Measurements from ENCODE around the gene NDC1. TPM values are rescaled to one million over a fixed set of nuclear protein-coding genes. Genes with fewer than 3 reads are reported as not detected.

The NDC1 gene
- total RNA-seq, 1 donor from 2014 or later = 20.6 TPM

GRCh38 chr1:53871221-53871620 lies 33.1 kb upstream of the NDC1 start:
- TF ChIP-seq, protein P1, sequence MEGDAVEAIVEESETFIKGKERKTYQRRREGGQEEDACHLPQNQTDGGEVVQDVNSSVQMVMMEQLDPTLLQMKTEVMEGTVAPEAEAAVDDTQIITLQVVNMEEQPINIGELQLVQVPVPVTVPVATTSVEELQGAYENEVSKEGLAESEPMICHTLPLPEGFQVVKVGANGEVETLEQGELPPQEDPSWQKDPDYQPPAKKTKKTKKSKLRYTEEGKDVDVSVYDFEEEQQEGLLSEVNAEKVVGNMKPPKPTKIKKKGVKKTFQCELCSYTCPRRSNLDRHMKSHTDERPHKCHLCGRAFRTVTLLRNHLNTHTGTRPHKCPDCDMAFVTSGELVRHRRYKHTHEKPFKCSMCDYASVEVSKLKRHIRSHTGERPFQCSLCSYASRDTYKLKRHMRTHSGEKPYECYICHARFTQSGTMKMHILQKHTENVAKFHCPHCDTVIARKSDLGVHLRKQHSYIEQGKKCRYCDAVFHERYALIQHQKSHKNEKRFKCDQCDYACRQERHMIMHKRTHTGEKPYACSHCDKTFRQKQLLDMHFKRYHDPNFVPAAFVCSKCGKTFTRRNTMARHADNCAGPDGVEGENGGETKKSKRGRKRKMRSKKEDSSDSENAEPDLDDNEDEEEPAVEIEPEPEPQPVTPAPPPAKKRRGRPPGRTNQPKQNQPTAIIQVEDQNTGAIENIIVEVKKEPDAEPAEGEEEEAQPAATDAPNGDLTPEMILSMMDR (IDR thresholded peaks at IDR 0.05; ENCODE audit: unreplicated experiment) = no peak
- H3K9me3 Mint-ChIP-seq = no peaks in the 10 kb centered on the region
- no peak for DNase-seq (ENCODE audit: low spot score in 2 of 2, unreplicated experiment in 2 of 2)
- H3K27ac Mint-ChIP-seq = no peak overlapping the region
- H3K27me3 Mint-ChIP-seq (ENCODE audit: low read depth) = no peaks in the 10 kb centered on the region
- no peaks in the 10 kb centered on the region for H3K4me1 Mint-ChIP-seq
- H3K36me3 Mint-ChIP-seq = peaks cover 45% of the 10 kb centered on the region
- no peak overlapping the region for H3K4me3 Mint-ChIP-seq

DNA sequence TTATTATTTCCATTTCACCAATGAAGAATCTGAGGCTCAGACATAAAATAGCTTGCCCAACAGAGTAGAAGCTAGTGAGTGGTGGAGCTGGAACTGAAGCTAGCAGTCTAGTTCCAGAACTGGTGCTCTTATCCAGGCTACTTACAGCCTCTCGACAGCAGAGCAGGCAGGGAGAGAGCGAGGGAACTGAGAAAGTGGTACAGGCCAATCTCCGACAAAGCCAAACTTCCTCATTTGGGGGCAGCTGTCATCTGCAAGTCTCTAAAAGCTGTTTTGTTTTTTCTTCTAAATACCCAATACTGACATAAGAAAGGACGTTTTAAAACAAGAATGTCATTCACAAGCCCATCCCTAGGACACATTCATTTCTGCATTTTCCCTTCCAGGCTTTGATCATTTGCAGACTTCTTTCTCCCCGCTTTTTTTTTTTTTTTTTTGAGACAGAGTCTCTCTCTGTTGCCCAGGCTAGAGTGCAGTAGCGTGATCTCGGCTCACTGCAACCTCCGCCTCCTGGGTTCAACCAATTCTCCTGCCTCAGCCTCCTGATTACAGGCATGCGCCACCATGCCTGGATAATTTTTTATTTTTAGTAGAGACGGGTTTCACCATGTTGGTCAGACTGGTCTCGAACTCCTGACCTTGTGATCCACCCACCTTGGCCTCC lies 31.5 kb upstream of the NDC1 start:
- H3K4me1 Mint-ChIP-seq = no peaks in the 10 kb centered on the region
- no peaks in the 10 kb centered on the region for H3K9me3 Mint-ChIP-seq
- TF ChIP-seq, protein P1 (IDR thresholded peaks at IDR 0.05; ENCODE audit: unreplicated experiment) = no peak
- H3K36me3 Mint-ChIP-seq = peaks cover 38% of the 10 kb centered on the region
- no peaks in the 10 kb centered on the region for H3K27me3 Mint-ChIP-seq (ENCODE audit: low read depth)
- no peak overlapping the region for H3K27ac Mint-ChIP-seq
- H3K4me3 Mint-ChIP-seq = no peak overlapping the region
- no peak for DNase-seq (ENCODE audit: low spot score in 2 of 2, unreplicated experiment in 2 of 2)

DNA sequence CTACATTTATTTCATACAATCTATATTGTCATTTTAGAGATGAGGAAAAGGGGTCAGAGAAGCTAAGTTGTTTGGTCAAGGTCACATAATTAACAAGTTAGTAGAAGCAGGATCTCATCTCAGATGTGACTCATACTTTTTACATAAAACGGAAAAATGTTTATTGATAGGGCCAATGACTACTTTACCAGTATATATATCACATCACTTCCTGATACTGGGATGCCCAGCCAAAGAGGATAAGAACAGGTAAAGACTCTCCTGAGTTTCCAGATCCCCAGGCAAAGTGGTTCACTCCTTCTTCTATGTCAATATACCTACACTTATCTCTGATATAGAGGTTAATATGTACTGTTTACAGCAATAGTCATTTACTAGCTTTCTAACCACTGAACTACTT lies 30.5 kb upstream of the NDC1 start:
- H3K4me1 Mint-ChIP-seq = no peaks in the 10 kb centered on the region
- H3K27me3 Mint-ChIP-seq (ENCODE audit: low read depth) = no peaks in the 10 kb centered on the region
- no peak overlapping the region for H3K27ac Mint-ChIP-seq
- H3K9me3 Mint-ChIP-seq = no peaks in the 10 kb centered on the region
- peaks cover 38% of the 10 kb centered on the region for H3K36me3 Mint-ChIP-seq
- TF ChIP-seq, protein P1 (IDR thresholded peaks at IDR 0.05; ENCODE audit: unreplicated experiment) = no peak
- H3K4me3 Mint-ChIP-seq = no peak overlapping the region
- no peak for DNase-seq (ENCODE audit: low spot score in 2 of 2, unreplicated experiment in 2 of 2)

DNA sequence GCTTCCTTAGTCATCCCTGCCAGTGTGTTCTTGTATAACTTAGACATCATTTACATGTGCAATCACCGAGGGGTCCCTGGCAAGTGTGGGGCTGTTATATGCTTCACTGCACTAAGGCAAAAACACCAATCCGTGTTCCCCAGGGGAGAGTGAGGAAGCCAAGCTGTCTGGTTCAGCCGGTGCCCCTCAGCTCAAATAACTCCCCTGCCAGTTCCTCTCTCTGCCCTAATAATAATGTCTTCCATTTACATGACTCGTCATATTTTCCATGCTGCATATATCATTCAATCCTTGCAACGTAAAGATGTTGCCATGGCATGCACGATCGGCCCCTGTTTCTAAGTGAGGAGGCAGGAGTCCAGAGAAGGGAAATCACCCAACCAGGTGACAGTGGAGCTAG lies 24.4 kb upstream of the NDC1 start:
- no peak for DNase-seq (ENCODE audit: low spot score in 2 of 2, unreplicated experiment in 2 of 2)
- H3K27ac Mint-ChIP-seq = no peak overlapping the region
- no peaks in the 10 kb centered on the region for H3K4me1 Mint-ChIP-seq
- TF ChIP-seq, protein P1 (IDR thresholded peaks at IDR 0.05; ENCODE audit: unreplicated experiment) = no peak
- H3K27me3 Mint-ChIP-seq (ENCODE audit: low read depth) = no peaks in the 10 kb centered on the region
- no peak overlapping the region for H3K4me3 Mint-ChIP-seq
- H3K9me3 Mint-ChIP-seq = no peaks in the 10 kb centered on the region
- H3K36me3 Mint-ChIP-seq = peaks cover 18% of the 10 kb centered on the region

DNA sequence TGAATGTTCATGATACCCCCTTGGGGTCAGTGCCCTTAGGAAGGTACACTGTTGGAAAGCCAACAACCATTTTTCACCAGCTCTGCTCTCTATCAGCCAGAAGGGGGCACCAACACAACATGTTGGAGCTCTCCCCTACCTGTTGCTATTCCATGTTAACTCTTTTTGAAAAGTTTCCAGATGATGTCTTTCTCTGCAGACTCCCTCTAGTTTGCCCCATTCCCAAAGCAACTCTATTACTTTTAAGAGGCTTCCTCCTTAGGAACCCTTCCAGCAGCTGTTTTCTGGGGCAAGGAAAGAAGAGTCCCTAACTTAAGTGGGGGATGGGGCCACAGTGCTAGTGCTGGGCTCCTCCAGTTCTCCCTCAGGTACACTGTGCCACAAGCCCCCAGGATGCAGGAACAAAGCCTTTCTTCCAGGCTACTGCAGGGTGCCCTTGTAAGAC lies 22.9 kb upstream of the NDC1 start:
- H3K27me3 Mint-ChIP-seq (ENCODE audit: low read depth) = no peaks in the 10 kb centered on the region
- no peaks in the 10 kb centered on the region for H3K9me3 Mint-ChIP-seq
- DNase-seq (ENCODE audit: low spot score in 2 of 2, unreplicated experiment in 2 of 2) = no peak
- H3K27ac Mint-ChIP-seq = no peak overlapping the region
- H3K4me1 Mint-ChIP-seq = no peaks in the 10 kb centered on the region
- peaks cover 17% of the 10 kb centered on the region for H3K36me3 Mint-ChIP-seq
- TF ChIP-seq, protein P1 (IDR thresholded peaks at IDR 0.05; ENCODE audit: unreplicated experiment) = peak; percentile 69
- no peak overlapping the region for H3K4me3 Mint-ChIP-seq
